ENCODE measurements around the gene PAM.

GRCh38 chr5:102778478-102778877 lies 23.4 kb downstream of the PAM start:
- TF ChIP-seq CTCF (IDR thresholded peaks at IDR 0.05; ENCODE audit: low read length) (no peak), EZH2 (optimal IDR thresholded peaks at IDR 0.05; ENCODE audit: low read depth, low read length) (no peak)

All from MM.1S (cell line).